GM23338 (cell line): ENCODE measurements around the gene L3MBTL4. TPM values are rescaled to one million over a fixed set of nuclear protein-coding genes. Genes with fewer than 3 reads are reported as not detected.

Experiments
- ATAC-seq: fragments of 200-7000 bp; cut with Tn5 transposase; 3 replicates; pipeline ENCODE4 v1.9.1; 2020
- DNase-seq: peaks from one replicate; pipeline ENCODE4 v3.0.0-alpha.2; 2015; ENCODE audit warnings: low spot score
- H2AFZ ChIP-seq: fragments of 200-600 bp; sonication (generic); 2 replicates; pipeline ENCODE4 v1.8.0; 2016; ENCODE audit warnings: antibody characterized with exemption, mild to moderate bottlenecking, moderate library complexity
- H3F3A ChIP-seq: fragments of 200-600 bp; sonication (generic); replicated peaks from 2 replicates; pipeline ENCODE4 v1.8.0; 2017; ENCODE audit warnings: antibody characterized with exemption, mixed run types, low read depth
- H3K27ac ChIP-seq: fragments of 200-600 bp; sonication (generic); 2 replicates; pipeline ENCODE4 v1.6.1; 2016; ENCODE audit warnings: low read depth
- H3K27me3 ChIP-seq: fragments of 200-600 bp; sonication (generic); 2 replicates; pipeline ENCODE4 v1.8.0; 2016; ENCODE audit warnings: mild to moderate bottlenecking, mixed run types, moderate library complexity; ENCODE audit not compliant: insufficient read depth
- H3K36me3 ChIP-seq: fragments of 200-600 bp; sonication (generic); 2 replicates; pipeline ENCODE4 v1.8.0; 2016; ENCODE audit warnings: mild to moderate bottlenecking; ENCODE audit not compliant: insufficient read depth
- H3K4me1 ChIP-seq: fragments of 200-600 bp; sonication (generic); 2 replicates; pipeline ENCODE4 v1.8.0; 2016; ENCODE audit warnings: mild to moderate bottlenecking, moderate library complexity; ENCODE audit not compliant: insufficient read depth
- H3K4me2 ChIP-seq: fragments of 200-600 bp; sonication (generic); 2 replicates; pipeline ENCODE4 v1.7.1; 2017; ENCODE audit warnings: mixed run types
- H3K4me3 ChIP-seq: fragments of 200-600 bp; sonication (generic); 2 replicates; pipeline ENCODE4 v1.6.1; 2016; ENCODE audit warnings: mixed run types
- H3K79me2 ChIP-seq: fragments of 200-600 bp; sonication (generic); replicated peaks from 2 replicates; pipeline ENCODE4 v1.8.0; 2017; ENCODE audit warnings: mild to moderate bottlenecking; ENCODE audit not compliant: insufficient read depth
- H3K9me2 ChIP-seq: fragments of 200-600 bp; sonication (generic); 2 replicates; pipeline ENCODE4 v1.8.0; 2017; ENCODE audit not compliant: insufficient read depth
- H4K20me1 ChIP-seq: fragments of 200-600 bp; sonication (generic); replicated peaks from 2 replicates; pipeline ENCODE4 v1.8.0; 2017; ENCODE audit warnings: mild to moderate bottlenecking; ENCODE audit not compliant: insufficient read depth
- H3K27ac Mint-ChIP-seq: 2 replicates; pipeline ENCODE4 v1.8.0; 2020; ENCODE audit warnings: inconsistent platforms, mild to moderate bottlenecking, moderate library complexity, mixed read lengths
- H3K27me3 Mint-ChIP-seq: 3 replicates; pipeline ENCODE4 v1.8.0; 2022; ENCODE audit warnings: low read depth, mild to moderate bottlenecking, moderate library complexity, mixed read lengths, inconsistent platforms; ENCODE audit not compliant: insufficient read depth, poor library complexity
- H3K36me3 Mint-ChIP-seq: 3 replicates; pipeline ENCODE4 v1.8.0; 2021; ENCODE audit warnings: low read depth, mild to moderate bottlenecking, inconsistent platforms, moderate library complexity, mixed read lengths
- H3K4me1 Mint-ChIP-seq: 3 replicates; pipeline ENCODE4 v1.8.0; 2020; ENCODE audit warnings: mild to moderate bottlenecking, inconsistent platforms, mixed read lengths
- H3K4me3 Mint-ChIP-seq: 3 replicates; pipeline ENCODE4 v1.8.0; 2021; ENCODE audit warnings: moderate library complexity, mild to moderate bottlenecking, inconsistent platforms, mixed read lengths
- H3K9me3 Mint-ChIP-seq: 3 replicates; pipeline ENCODE4 v1.8.0; 2020; ENCODE audit warnings: moderate library complexity, mild to moderate bottlenecking, inconsistent platforms, mixed read lengths
- CREB1 ChIP-seq: fragments of 250-450 bp; sonication (Bioruptor Pico); IDR thresholded peaks from 2 replicates; pipeline ENCODE4 v1.5.0; 2020; ENCODE audit warnings: low read depth, mild to moderate bottlenecking, moderate library complexity
- EZH2 ChIP-seq: fragments of 200-600 bp; sonication (generic); IDR thresholded peaks from one replicate; pipeline ENCODE4 v1.8.0; 2017; ENCODE audit warnings: antibody characterized with exemption, mild to moderate bottlenecking, low read depth; ENCODE audit not compliant: unreplicated experiment
- EZH2phosphoT487 ChIP-seq: fragments of 200-600 bp; sonication (generic); IDR thresholded peaks from one replicate; pipeline ENCODE4 v1.8.1; 2018; ENCODE audit warnings: antibody characterized with exemption; ENCODE audit not compliant: unreplicated experiment
- JUNB ChIP-seq: IDR thresholded peaks from one replicate; pipeline ENCODE4 v1.6.1; 2016; ENCODE audit warnings: antibody characterized with exemption; ENCODE audit not compliant: unreplicated experiment
- NANOG ChIP-seq: IDR thresholded peaks from 2 replicates; pipeline ENCODE4 v1.6.1; 2016; ENCODE audit warnings: antibody characterized with exemption, borderline replicate concordance
- STAT1 ChIP-seq: IDR thresholded peaks from one replicate; pipeline ENCODE4 v1.6.1; 2016; ENCODE audit warnings: antibody characterized with exemption; ENCODE audit not compliant: unreplicated experiment
- ZNF114 ChIP-seq: fragments of 250-450 bp; sonication (Bioruptor Pico); IDR thresholded peaks from 2 replicates; pipeline ENCODE4 v1.5.0; 2020; ENCODE audit warnings: mild to moderate bottlenecking, moderate library complexity
- ZNF331 ChIP-seq: fragments of 250-450 bp; sonication (Bioruptor Pico); IDR thresholded peaks from 2 replicates; pipeline ENCODE4 v1.5.0; 2020; ENCODE audit warnings: low read depth, mild to moderate bottlenecking, moderate library complexity
- polyA plus RNA-seq: library from polyadenylated mRNA; unstranded; fragments of >200 nt; fragmentation: Nextera tagmentation; extraction: Ambion mirVana; gene quantifications from 2 replicates; pipeline ENCODE4 v1.2.1, GENCODE V29; 2016
- total RNA-seq: library from RNA; depleted of rRNA; stranded (reverse); fragments of >200 nt; shearing (Covaris generic); gene quantifications from 2 replicates; pipeline ENCODE4 v1.2.3, GENCODE V29; 2014
- TF ChIP-seq, protein P1 (sequence below): fragments of 250-450 bp; sonication (Bioruptor Pico); IDR thresholded peaks from 2 replicates; pipeline ENCODE4 v1.5.0; 2020; ENCODE audit warnings: mild to moderate bottlenecking, moderate library complexity
- TF ChIP-seq, protein P2 (sequence below), 2 experiments: fragments of 200-600 bp in 1 of 2; sonication (generic) in 1 of 2; conservative IDR thresholded peaks; 2 replicates each; pipeline versions ENCODE4 v1.5.1 to v1.6.1; 2016 to 2017; ENCODE audit warnings: antibody characterized with exemption in 2 of 2, low read depth in 2 of 2, mild to moderate bottlenecking in 2 of 2, moderate library complexity in 1 of 2

The L3MBTL4 gene
- total and polyA plus RNA-seq, 2 experiments from 2014 or later, result 0.48 to 2.8 TPM

DNA sequence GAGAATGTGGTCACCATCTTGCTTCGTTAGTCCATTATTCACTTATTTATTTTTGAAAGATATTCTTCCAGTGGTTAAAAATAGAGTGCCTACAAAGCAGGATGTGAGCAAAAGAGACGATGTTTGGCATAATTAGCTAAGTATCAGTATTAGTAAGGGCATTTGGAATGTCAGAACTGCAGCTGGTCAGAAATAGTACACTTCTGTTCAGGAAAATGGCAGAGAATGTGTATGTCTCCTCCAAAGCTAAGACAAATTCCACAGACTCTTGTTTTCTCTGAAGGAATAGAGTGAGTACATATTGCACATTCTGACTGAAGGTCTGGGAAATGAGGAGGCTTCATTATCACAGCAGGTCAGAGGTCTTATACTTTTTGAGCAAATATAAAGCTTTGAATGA lies 209.0 kb downstream of the L3MBTL4 start:
- Histone ChIP-seq H3K36me3 (no peaks in the 10 kb centered on the region), H3K27me3 (no peaks in the 10 kb centered on the region), H3K27ac (no peak overlapping the region), H2AFZ (no peak overlapping the region), H3K9me2 (peaks cover 3% of the 10 kb centered on the region; the same call in 1 of the 2 replicates), H3K4me3 (no peak overlapping the region), H3K4me2 (no peak overlapping the region), H3F3A (no peaks in the 10 kb centered on the region), H4K20me1 (no peaks in the 10 kb centered on the region), H3K79me2 (no peaks in the 10 kb centered on the region), H3K4me1 (no peaks in the 10 kb centered on the region)
- no peaks in the 10 kb centered on the region for H3K36me3 Mint-ChIP-seq
- DNase-seq (no peak), ATAC-seq (no peak)
- H3K27ac Mint-ChIP-seq, result no peak overlapping the region
- no peaks in the 10 kb centered on the region for H3K9me3 Mint-ChIP-seq
- H3K4me3 Mint-ChIP-seq, result no peak overlapping the region
- TF ChIP-seq, protein P1, sequence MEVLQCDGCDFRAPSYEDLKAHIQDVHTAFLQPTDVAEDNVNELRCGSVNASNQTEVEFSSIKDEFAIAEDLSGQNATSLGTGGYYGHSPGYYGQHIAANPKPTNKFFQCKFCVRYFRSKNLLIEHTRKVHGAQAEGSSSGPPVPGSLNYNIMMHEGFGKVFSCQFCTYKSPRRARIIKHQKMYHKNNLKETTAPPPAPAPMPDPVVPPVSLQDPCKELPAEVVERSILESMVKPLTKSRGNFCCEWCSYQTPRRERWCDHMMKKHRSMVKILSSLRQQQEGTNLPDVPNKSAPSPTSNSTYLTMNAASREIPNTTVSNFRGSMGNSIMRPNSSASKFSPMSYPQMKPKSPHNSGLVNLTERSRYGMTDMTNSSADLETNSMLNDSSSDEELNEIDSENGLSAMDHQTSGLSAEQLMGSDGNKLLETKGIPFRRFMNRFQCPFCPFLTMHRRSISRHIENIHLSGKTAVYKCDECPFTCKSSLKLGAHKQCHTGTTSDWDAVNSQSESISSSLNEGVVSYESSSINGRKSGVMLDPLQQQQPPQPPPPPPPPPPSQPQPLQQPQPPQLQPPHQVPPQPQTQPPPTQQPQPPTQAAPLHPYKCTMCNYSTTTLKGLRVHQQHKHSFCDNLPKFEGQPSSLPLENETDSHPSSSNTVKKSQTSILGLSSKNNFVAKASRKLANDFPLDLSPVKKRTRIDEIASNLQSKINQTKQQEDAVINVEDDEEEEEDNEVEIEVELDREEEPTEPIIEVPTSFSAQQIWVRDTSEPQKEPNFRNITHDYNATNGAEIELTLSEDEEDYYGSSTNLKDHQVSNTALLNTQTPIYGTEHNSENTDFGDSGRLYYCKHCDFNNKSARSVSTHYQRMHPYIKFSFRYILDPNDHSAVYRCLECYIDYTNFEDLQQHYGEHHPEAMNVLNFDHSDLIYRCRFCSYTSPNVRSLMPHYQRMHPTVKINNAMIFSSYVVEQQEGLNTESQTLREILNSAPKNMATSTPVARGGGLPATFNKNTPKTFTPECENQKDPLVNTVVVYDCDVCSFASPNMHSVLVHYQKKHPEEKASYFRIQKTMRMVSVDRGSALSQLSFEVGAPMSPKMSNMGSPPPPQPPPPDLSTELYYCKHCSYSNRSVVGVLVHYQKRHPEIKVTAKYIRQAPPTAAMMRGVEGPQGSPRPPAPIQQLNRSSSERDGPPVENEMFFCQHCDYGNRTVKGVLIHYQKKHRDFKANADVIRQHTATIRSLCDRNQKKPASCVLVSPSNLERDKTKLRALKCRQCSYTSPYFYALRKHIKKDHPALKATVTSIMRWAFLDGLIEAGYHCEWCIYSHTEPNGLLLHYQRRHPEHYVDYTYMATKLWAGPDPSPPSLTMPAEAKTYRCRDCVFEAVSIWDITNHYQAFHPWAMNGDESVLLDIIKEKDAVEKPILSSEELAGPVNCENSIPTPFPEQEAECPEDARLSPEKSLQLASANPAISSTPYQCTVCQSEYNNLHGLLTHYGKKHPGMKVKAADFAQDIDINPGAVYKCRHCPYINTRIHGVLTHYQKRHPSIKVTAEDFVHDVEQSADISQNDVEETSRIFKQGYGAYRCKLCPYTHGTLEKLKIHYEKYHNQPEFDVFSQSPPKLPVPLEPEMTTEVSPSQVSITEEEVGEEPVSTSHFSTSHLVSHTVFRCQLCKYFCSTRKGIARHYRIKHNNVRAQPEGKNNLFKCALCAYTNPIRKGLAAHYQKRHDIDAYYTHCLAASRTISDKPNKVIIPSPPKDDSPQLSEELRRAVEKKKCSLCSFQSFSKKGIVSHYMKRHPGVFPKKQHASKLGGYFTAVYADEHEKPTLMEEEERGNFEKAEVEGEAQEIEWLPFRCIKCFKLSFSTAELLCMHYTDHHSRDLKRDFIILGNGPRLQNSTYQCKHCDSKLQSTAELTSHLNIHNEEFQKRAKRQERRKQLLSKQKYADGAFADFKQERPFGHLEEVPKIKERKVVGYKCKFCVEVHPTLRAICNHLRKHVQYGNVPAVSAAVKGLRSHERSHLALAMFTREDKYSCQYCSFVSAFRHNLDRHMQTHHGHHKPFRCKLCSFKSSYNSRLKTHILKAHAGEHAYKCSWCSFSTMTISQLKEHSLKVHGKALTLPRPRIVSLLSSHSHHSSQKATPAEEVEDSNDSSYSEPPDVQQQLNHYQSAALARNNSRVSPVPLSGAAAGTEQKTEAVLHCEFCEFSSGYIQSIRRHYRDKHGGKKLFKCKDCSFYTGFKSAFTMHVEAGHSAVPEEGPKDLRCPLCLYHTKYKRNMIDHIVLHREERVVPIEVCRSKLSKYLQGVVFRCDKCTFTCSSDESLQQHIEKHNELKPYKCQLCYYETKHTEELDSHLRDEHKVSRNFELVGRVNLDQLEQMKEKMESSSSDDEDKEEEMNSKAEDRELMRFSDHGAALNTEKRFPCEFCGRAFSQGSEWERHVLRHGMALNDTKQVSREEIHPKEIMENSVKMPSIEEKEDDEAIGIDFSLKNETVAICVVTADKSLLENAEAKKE (CRISPR knock-in tag), result no peak
- TF ChIP-seq JUNB, result no peak
- TF ChIP-seq, protein P2, sequence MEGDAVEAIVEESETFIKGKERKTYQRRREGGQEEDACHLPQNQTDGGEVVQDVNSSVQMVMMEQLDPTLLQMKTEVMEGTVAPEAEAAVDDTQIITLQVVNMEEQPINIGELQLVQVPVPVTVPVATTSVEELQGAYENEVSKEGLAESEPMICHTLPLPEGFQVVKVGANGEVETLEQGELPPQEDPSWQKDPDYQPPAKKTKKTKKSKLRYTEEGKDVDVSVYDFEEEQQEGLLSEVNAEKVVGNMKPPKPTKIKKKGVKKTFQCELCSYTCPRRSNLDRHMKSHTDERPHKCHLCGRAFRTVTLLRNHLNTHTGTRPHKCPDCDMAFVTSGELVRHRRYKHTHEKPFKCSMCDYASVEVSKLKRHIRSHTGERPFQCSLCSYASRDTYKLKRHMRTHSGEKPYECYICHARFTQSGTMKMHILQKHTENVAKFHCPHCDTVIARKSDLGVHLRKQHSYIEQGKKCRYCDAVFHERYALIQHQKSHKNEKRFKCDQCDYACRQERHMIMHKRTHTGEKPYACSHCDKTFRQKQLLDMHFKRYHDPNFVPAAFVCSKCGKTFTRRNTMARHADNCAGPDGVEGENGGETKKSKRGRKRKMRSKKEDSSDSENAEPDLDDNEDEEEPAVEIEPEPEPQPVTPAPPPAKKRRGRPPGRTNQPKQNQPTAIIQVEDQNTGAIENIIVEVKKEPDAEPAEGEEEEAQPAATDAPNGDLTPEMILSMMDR (conservative IDR thresholded peaks at IDR 0.05; ENCODE audit: low read depth in 2 of 2), result no peak
- no peak for TF ChIP-seq EZH2phosphoT487
- TF ChIP-seq ZNF331 (CRISPR knock-in tag), result no peak
- no peak for TF ChIP-seq ZNF114
- TF ChIP-seq STAT1, result no peak
- TF ChIP-seq EZH2, result no peak
- TF ChIP-seq CREB1 (CRISPR knock-in tag), result no peak
- TF ChIP-seq NANOG, result no peak
- H3K4me1 Mint-ChIP-seq, result peaks cover 6% of the 10 kb centered on the region
- H3K27me3 Mint-ChIP-seq, result no peaks in the 10 kb centered on the region
